HG03066 (cell line): ENCODE measurements around the gene MMP25.

Experiments used
- ATAC-seq: cut with Tn5 transposase; IDR thresholded peaks from one replicate; pipeline ENCODE4 v1.9.1; 2021; ENCODE audit warnings: low read depth; ENCODE audit not compliant: unreplicated experiment

The MMP25 gene

DNA sequence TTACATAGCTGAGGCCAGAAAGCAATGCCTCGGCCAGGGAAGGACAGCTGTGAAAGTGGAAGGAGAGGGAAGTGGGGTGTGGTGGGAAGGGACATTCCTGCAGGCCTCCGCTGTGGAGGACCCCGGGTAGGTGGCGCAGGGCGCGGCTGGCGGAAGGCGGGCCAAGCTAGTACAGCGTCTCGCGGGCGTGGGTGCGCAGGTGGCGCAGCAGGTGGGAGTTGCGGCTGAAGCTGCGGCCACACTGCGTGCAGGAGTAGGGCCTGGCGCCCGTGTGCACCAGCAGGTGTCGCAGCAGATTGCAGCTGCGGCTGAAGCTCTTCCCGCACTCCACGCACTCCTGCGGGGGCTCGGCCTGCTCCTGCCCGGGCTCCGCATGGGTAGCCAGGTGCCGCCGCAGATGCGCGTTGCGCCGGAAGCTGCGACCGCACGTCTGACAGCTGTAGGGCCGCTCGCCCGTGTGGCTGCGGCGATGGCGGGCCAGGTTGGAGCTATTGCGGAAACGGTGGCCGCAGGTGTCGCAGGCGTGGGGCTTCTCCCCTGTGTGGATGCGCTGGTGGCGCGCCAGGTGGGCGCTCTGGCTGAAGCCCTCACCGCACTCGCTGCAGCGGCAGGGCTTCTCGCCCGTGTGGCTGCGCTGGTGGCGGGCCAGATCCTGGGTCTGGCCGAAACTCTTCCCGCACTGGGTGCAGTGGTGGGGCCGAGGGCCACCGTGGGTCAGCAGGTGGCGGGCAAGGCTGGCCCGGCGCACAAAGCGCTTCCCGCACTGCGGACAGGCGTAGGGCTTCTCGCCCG lies 42.8 kb downstream of the MMP25 start:
- ATAC-seq = no peak

DNA sequence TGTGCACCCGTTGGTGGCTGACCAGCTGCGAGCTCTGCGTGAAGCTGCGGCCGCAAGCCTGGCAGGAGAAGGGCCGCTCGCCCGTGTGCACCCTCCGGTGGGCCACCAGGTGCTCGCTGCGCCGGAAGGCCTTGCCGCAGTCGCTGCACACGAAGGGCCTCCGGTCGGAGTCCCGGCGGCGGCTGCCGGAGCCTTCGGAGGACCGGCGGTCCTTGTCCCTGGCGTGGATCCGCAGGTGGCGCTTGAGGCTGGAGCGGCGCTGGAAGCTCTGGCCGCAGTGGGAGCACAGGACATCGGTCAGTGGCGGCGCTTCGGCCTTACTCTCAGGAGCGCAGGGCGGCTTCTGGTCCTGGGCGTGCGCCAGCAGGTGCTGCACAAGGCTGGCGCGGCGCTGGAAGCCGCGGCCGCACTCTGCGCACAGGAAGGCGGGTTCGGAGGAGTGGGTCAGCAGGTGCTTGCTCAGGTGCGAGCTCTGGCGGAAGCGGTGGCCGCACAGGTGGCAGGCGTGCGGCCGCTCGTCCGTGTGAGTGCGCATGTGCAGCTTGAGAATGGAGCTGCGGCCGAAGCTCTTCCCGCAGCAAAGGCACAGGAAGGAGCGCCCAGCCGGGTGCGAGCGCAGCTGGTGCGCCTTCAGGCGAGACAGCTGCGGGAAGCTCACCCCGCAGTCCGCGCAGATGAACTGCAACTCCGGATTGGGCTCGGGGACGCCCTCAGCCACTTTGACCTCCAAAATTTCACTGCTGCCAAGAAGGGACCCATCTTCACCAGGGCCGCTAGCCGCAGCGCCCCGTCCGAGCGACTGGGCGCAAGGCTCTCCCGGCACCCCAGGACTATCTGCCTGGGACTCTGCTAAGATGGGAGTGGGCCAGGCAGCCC lies 43.6 kb downstream of the MMP25 start:
- no peak for ATAC-seq

DNA sequence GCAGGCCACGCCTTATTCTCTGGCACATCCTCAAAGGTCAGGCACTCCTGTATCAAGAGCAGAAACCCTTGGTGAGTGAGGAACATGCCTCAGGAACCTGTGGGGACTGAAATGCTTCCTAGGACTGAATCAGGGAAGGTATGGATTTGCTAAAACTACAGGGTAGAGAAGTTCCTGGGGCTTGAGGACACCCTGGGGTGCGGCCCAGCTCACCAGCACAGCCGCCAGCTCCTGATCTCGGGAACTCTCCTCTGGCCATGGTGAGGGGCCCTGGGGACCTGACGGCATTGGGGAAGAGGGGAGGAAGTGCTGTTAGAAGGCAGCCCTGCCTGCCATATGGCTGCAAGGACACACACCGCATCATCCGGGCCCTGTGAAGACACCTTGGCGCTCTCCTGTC lies 45.2 kb downstream of the MMP25 start:
- ATAC-seq = no peak

DNA sequence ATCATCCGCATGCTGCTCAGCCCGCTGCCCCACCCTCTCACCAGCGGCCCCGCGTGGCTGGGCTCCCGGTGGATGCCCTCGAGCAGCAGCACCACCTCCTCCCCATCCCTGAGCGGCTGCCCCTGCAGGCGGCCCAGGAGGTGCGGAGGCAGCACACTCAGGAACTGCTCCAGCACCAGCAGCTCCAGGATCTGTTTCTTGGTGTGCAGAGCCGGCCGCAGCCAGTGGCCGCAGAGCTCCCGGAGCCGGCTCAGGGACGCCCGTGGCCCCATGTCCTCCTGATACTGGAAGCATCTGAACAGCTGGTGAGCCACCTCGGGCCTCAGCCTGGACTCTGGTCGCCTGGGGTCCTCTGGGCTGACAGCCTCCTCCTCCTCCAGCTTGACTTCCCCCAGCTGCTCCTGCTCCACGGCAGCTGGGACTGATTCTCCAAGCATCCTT lies 46.2 kb downstream of the MMP25 start:
- ATAC-seq = no peak

DNA sequence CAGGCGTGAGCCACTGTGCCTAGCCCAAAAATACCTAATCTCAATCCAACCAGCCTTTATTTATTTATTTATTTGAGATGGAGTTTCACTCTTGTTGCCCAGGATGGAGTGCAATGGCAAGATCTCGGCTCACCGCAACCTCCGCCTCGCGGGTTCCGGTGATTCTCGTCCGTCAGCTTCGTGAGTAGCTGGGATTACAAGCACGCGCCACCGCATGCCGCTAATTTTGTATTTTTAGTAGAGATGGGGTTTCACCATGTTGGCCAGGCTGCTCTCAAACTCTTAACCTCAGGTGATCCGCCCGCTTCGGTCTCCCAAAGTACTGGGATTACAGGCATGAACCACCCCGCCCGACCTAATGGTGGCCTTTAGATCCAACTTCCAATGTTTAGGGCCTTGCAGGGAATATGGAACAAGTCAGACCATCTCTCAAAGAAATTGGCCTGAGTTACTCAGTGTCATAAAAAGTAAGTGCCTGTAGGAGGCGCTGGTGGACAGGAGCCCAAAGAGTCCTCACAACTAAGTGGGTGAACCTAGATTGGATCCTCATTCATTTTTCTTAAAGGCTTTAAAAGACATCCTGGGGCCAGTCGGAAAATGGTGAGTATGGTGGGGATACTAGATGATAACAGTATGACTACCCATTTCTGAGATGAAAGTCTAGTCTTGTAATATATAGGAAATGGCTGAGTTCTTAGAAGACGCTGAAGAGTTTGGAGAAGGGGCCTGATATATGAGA lies 48.1 kb downstream of the MMP25 start:
- ATAC-seq = no peak

GRCh38 chr16:3095869-3096268 lies 49.5 kb downstream of the MMP25 start:
- no peak for ATAC-seq

- no peak for ATAC-seq
Observed at GRCh38 chr16:3096362-3096761, 50.0 kb downstream of the MMP25 start.

- no peak for ATAC-seq
Observed at GRCh38 chr16:3097266-3097665, 50.9 kb downstream of the MMP25 start.

DNA sequence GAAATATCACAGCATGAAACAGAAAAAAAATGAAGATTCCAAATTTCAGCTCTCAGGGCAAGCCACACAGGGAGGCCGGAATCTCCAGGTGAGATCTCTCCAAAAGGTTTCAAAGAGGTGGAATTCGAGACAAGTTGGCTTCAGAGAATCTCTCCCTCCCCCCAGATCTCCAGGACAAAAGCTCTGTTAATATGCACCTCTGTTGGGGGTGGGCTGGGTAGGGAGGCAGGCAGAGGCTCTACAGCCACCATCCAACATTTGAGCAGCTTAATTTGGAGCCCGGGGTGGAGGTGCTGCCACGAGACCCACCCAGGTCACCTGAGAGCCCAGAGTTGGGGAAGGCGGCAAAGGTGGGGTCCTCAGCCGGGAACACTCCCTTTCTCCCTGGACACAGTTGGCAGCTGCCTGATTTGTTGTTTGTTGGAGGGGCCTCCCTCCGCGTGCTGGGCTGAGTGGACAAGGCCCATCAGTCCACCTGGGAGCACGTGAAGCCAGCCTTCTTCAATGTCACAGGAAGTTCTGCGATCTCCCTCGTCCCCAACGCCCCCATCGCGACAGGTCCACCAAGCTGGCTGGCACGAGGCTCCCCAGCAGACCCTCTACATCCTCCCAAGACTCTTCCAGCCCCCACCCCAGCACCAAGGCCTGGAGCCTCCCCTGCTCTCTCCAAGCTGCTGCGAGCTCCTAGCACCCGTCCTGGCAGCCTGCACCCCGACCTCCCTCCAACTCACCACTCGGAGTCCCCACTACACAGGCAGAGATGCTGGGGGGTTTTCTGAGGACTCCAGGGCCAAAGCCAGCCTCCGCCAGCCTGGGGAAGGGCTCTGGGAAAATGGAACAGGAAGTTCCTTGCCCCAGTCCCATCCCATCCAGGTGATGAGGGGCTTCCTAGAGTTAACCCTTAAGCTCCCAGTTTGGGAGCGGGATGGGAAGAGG lies 52.4 kb downstream of the MMP25 start, which contains the start of gene ZSCAN10:
TSS of gene ZSCAN10 (minus strand) at position 836 of the 936 bp plus-strand sequence. CDS start 6,357 bp downstream, outside the sequence.
- ATAC-seq = no peak

- ATAC-seq = no peak
Observed at GRCh38 chr16:3099395-3099731, 53.0 kb downstream of the MMP25 start.

DNA sequence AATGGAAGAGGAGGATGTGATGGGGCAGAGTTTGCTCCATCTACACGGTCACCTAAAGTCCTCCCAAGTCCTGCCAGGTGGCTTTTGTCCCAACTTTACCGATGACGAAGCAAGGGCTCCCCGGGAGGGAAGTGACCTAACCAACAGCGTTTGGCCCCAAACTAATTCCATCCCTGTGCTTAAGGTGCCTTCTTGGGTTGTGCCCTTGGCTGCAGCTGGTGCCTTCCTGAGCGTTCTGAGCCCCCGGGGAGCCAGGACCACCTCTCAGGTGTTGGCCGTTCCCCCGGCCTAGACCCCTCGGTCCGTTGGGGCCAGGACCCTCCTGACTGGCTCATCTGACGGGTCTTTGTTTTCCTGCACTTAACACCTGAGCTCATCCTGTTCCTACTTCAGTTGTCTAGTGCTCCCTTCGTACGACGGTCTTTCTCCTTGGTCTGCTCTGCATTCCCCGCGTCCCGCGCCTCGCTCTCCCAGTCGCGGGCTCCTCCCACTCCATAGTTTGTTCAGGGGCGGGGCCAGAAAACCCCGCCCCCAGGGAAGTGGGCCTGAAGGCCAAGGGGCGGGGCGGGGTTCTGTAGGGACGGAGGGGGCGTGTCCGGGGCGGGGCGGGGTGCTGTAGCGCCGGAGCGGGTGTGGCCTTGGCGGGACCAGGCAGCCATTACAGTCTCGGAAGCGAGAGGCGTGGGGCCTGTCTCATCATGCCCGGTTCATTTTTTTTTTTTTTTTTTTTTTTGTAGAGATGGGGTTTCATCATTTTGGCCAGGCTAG lies 53.6 kb downstream of the MMP25 start:
- peak; percentile 59 for ATAC-seq

DNA sequence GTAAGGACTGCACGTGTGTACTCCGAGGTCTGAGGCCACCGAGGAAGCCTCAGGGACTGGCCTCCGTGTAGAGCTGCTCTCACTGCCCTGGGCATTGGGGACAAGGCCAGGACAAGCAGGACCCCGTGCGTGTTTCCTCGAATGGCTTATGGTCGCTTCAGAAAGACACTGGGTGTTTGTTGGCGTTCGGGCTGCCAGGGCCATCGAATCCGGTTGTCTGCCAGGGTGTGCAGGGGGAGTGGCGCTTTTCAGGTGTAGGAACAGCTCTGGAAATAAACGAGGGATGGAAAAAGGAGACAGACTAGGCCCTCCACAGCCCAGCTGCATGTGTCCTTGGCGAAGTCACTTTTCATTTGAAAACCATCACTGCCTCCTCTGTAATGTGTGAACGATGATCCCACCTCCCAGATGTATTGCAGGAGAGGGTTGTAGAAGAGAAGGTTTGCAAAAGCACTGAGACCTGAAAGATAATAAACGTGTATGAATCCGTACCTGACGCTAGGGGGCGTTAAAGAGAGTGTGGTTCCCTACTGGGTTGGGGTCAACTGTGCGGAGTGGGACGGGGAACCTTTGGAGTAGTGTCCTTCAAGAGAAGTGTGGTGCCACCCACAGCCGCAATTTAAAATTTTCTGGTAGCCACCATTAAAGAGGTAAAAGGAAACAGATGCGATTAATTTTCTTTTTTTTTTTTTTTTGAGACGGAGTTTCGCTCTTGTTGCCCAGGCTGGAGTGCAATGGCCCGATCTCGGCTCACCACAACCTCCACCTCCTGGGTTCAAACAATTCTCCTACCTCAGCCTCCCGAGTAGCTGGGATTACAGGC lies 54.9 kb downstream of the MMP25 start:
- ATAC-seq = no peak

- no peak for ATAC-seq
Observed at GRCh38 chr16:3101841-3102470, 55.6 kb downstream of the MMP25 start.

GRCh38 chr16:3106205-3106928 lies 60.0 kb downstream of the MMP25 start:
- peak; percentile 77 for ATAC-seq
